Measurements from ENCODE around the gene LIMS4.
"Not testable (repeated sequence)": the region's sequence is repeated elsewhere in the genome, so short reads cannot be mapped to it uniquely, and the experiment has no call there.

The LIMS4 gene, protein sequence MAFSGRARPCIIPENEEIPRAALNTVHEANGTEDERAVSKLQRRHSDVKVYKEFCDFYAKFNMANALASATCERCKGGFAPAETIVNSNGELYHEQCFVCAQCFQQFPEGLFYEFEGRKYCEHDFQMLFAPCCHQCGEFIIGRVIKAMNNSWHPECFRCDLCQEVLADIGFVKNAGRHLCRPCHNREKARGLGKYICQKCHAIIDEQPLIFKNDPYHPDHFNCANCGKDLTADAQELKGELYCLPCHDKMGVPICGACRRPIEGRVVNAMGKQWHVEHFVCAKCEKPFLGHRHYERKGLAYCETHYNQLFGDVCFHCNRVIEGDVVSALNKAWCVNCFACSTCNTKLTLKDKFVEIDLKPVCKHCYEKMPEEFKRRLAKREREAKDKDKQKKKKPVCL

DNA sequence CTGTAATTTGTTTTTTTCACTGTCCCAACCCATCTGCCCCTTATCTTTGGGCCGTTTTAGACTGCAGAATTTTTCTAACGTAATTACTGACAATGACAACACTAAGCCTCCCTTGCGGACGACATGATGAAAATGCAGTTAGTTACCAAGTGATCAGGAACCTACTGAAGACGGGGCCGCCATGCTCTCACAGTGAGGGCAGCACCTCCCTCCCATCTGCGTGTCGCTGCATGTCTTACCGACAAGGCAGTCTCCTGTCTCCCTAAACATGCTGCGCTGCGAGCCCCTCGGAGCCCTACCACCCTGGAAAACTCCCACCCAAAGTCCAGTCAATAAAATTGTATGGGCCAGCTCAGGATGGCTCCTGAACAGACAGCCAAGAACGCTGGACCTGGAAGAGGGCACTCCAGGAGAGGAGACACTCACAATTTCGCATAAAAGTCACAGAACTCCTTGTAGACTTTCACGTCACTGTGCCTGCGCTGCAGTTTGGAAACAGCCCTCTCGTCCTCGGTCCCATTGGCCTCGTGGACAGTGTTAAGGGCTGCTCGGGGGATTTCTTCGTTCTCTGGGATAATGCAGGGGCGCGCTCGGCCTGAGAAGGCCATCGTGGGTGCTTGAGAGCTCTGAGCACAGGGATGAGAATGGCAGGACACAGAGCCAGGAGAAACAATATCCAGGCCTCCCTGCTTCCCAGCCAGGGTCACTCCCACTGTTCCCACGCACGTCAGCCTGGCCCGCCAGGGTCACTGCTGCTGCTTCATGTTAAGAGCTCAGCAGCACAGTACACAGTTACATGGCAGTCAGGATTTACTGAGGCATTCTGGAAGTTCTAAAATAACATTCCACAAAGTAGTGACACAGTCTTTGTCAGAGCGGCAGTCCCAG, at the start of gene LIMS4:
Gene LIMS4, minus strand, starts transcription at position 646 of the 888 bp plus-strand sequence. Its CDS starts 38 bp downstream, at position 608.
- not testable (repeated sequence) for DNase-seq

DNA sequence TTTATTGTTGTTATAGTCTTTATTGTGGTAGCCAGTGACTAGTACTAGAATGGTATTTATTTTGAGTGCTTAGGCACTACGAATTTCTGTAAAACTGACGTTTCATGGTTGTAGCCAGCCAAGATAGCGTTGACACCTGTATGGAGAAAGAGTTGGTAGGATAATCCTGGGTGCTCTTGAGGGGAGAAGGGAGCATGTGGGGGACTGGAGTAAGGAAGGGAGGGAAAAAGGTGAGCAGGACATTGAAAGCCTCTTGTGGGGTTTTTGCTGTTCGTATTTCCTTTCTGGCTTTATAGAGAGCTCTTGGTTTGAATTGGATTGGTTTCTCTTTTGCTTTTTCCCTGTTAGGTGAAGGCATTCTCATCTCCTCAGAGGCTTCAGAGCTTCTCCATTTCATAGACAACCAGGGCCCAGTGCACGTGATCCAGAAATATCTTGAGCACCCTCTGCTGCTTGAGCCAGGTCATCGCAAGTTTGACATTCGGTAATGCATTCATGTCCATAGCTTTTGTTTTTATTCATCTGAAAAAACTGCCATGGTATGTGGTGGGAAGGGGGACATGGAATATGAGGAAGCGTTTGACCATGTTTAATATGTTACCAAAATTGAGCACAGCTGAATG, 27.2 kb upstream of the LIMS4 start:
- DNase-seq = not testable (repeated sequence)

DNA sequence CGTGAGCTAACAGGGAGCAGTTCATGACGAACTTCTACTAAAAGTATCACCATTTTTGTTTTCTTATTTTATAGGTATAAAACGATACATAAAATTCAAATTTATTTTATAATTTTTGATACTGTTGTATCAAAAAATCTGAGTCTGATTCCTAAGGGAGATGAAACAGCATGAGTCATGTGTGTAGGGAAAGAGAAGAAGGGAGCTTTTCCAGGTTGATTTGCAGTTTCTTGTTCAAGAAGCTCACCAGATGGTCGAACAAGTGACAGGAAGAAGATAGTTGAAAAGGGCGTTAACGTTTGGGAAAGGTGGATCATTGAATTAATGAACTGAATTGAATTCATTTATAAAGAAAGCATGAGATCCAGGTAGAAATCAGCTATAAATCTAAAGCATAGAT, 23.4 kb upstream of the LIMS4 start:
- not testable (repeated sequence) for DNase-seq

DNA sequence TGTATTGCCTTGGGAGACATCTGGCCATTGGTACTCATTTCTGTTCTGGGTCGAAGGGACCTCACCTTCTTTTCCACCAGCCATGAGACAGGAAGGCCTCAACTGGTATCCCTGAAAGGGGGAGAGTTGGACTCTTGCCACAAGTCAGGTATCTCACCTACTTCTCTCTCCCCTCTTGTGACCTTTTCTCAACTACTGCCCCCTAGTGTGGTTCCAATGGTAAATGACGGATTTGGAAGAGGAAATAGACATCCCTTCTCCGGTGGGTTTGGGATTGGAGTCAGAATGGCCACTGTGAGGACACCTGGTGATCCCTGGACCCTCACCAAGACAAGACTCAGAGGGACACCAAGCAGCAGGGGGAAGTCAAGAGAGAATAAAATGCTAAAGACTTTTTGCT, 21.9 kb upstream of the LIMS4 start:
- not testable (repeated sequence) for DNase-seq

DNA sequence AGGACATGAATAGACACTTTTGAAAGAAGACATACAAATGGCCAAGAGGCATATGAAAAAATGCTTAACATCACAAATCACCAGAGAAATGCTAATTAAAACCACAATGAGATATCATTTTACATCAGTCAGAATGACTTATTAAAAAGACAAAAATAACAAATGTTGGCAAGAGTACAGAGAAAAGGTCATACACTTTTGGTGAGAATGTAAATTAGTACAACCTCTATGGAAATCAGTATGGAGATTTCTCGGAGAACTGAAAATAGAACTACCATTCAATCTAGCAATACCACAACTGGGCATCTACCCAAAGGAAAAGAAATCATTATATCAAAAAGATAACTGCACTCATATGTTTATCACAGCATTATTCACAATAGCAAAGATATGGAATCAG, 16.4 kb upstream of the LIMS4 start:
- DNase-seq = not testable (repeated sequence)

DNA sequence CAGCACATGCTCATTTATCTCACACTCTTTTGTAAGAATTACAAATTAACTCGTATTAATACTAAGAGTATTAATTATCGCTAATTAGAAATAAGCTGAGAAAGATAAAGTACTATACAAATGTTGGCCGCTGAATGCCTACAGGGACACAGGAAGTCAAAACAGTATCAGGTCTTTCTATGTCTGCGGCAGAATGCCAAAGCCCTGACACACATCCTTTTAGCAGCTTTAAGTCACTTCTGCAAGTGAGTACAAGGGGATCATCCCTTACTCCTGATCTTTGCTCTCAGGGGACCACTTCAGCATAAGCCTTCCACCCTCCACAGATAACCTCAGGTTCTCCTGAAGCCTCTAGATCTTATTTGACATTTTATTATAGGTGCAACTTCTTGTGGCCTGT, 10.1 kb upstream of the LIMS4 start:
- DNase-seq = not testable (repeated sequence)

DNA sequence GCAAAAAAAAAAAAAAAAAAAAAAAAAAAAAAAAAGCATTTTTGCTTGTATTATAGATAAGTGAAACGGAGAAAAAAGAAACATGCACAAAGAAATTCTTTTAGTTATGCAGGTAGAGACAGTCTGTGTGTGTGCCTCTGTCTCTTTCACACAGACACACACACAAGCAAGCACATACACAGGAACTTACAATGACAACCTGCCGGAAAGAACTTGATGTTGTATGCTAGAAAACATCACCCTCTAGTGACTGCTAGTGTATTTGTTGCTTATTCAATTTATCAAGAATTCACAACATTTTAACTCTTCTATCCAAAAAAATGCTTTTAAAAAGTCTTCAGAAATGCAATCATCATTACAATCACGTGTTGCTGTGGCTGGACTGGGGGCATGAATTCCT, 8.6 kb upstream of the LIMS4 start:
- not testable (repeated sequence) for DNase-seq

DNA sequence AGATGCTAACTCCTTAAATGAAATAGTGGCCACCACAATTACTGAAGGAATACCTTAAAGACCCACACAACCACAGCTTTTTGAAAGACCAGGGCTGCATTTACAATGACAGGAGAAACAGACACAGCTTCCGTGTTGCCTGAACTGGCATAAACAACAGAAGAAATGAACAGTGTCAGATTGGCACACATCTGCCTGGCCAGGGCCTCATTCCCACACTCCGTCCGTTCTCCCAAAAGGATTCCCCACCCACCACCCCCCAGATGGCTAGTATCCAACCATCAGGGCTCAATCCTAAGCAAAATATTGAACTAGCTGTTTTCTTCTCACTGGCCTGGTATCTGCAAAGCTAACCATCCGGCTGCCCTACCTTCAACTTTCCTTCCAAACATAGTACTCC, 7.5 kb upstream of the LIMS4 start:
- DNase-seq = not testable (repeated sequence)

DNA sequence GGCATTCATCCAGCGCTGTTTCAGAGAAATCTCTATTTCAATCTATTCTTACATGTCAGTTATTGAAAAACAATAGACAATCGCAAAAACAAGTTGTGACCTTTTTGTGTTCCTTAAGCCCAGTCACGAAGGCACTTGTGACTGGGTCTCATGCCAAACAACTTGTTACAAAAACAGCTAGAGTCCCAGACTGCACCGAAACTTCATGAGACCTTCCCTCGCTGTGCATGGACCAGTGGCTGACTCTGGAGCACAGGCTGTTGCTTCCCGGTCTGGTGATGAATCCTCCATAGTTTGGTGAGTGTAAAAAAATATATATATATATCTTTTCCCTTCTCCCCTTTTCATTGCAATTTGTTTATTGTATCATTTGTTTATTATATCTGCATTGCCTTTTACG, 4.8 kb upstream of the LIMS4 start:
- DNase-seq = not testable (repeated sequence)

DNA sequence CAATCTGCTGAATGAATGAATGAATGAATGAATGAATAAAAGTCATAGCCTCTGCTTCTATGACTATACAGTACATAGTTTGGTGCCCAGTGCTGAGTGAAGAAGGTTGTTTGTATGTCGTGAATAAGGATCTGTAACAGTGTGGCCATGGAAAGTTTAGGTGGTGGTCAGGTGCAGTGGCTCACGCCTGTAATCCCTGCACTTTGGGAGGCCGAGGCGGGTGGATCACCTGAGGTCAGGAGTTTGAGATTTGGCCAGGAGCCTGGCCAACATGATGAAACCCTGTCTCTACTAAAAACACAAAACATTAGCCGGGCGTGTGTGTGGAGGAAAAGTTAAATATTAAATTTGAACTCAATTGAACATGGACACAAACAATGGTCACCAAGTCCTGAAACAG, 4.3 kb upstream of the LIMS4 start:
- not testable (repeated sequence) for DNase-seq

DNA sequence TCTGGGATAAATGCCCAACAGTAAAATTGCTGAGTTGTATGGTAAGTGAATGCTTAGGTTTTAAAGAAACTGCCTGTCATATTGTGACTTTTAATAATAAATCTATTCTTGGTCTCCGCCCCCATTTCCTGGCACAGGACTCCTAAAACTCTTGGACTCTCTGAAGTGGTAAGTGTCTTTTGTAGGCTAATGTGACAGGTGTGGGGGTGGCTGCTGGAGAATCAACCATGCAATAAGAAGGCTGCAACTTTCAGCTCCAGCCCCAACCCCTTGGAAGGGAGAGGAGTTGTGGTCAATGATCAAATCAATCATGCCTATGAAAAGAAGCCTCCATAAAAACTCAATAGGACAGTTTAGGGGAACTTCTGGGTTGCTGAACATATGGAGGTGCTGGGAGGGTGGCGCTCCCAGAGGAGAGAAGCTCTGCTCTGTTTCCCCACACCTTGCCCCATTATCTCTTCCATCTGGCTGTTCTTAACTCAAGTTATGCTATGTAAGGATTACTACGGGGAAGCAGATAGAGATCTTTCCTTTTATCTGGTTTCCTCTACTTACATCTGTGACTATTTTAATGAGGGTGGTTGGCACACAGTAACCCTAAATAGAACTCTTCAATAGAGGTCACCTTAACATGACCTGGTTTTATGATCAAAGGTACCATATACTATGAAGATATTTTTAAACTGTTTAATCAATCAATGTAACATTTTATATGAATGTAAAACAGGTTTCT, 3.2 kb upstream of the LIMS4 start:
- DNase-seq = not testable (repeated sequence)

DNA sequence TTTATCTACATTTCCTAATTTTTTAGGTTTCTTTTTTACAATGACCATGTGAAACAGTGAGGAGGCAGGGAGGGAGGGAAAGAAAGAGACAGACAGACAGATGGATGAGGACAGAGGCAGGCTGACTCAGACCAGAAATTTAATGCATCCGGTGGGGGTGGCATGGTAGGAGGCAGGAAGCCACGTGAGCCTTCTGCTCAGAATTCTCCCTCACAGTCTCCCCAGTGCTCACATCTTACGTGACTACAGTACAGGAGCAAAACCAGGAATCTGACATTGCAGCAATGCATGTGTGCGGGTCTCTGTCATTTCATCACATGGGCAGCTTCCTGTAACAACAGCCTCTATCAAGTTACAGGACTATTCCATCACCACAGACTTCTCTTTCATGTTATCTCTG, 2.3 kb upstream of the LIMS4 start:
- not testable (repeated sequence) for DNase-seq

DNA sequence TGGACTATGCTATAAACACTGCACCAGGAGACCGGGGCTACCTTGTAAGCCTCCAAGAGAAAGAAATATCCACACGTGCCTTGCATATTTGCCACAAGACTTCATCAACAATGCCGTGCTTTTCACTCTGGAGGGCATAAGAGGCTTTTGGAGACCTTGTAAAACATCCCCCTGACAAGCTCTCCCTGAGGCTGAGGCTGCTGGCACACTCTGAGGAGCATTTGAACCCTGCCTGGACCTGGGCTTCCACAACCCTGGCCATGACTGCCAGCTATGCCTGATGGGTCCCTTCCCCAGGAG, 393 bp upstream of the LIMS4 start:
- not testable (repeated sequence) for DNase-seq

DNA sequence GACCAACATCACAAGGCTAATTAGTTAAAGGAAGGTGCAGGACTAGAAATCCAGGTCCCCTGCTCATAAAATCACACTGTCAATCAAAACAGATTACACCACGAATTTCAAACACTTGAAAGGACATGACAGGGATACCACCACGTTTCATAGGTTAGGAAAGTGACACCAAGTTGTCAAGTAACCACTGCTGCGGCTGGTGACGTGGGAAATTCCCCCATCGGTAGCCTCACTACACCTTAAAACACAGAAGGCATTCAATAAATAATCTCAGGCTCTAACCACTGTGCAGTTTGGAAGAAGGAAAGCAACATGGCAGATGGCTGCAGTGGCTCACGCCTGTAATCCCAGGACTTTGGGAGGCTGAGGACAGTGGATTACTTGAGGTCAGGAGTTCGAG, 3.7 kb downstream of the LIMS4 start:
- DNase-seq = not testable (repeated sequence)

DNA sequence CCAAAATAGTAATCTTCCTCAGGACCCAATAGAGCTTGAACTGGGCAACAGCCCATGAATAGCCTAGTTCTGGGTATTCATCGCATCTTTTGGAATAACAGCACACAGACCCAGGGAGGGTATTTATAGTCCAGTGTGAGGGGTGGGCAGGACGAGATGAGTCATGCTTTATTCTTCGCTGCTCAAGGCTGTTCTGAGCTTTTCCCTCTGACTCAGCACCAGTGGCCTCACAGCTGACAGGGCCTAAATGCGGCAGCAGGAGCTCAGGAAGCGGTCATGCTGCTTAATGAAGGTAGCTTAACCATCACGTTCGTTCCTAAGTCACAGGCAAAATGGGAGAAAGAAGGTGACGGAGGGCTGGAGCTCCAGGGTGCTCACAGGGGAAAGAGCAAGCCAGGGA, 7.3 kb downstream of the LIMS4 start:
- not testable (repeated sequence) for DNase-seq

DNA sequence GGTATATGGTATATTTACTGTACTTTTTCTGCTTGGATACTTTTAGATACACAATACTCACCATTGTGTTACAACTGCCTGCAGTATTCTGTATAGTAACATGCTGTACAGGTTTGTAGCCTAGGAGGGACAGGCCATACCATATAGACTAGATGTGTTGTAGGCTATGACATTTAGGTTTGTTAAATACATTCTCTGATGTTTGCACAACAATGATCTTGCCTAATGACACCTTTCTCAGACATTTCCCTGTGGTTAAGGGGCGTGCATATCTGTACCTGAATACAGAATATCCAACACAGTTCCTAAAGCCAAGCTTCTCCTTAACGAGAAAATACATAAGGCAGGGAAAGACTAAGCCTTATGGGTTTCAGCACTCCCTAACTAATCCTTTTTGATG, 10.2 kb downstream of the LIMS4 start:
- not testable (repeated sequence) for DNase-seq

DNA sequence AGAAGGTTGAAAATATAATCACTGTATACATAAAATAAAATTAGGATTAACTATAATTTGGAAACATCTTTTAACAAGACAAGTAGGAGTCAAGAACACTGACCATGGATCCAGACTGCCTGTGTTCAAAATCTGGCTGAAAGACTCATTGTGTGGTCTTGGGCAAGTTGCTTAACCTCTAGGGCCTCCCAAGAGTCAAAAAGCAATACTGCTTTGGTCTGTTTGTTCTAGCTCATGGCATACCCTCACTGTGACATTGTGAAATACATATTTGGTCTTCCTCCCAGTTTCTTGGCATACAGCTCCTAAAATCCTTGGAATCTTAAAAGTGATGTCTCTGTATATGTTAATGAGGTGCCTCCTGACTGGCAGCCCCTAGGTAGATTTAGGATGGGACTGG, 12.3 kb downstream of the LIMS4 start:
- DNase-seq = not testable (repeated sequence)

DNA sequence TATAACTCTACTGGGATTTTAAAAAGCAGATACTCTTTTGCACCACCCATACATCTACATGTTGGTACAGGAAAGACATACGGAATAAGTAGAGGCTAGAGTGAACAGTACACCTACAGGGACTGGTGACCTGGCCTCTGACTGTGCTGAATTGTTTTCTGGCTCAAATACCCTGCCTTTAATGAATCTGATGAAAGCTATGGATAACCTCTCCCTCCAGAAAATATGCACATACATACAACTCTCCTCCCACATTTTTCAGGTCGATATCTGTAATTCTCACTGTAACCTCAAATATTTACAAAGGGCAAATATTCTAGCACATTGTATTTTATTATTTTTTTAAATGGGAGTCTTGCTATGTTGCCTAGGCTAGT, 15.4 kb downstream of the LIMS4 start:
- not testable (repeated sequence) for DNase-seq

DNA sequence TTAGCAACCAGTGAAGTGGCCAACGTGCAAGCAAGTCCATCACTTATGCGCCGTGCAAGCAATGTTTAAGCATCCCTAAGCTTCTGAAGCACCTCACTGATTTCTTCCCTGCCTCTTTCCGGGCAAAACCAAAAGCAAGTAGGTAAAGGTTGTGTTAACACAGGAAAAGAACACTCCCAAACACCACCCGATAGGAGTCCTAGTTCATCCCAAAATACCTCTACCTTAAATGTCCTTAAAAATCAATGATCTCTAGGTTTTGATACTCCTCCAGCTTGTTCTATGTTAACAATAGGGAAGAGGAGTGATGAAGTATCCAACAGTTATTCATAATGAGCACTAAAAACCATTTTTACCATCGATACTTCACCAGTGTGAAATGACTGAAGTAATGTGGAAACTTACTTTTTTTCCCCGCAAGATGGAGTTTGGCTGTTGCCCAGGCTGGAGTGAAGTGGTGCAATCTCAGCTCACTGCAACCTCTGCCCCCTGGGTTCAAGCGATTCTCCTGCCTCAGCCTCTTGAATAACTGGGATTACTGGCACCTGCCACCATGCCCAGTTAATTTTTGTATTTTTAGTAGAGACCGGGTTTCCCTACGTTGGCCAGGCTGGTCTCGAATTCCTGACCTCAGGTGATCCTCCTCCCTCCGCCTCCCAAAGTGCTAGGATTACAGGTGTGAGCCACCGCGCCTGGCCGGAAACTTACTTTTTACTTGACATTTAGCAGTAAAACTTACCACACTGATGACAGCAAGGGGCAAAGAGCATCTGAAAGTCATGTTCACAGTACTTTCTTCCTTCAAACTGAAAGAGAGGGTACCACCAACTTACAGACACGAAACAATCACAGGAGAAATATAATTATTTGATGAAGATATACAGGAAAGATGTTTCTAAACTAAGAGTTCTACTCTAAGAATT, 16.1 kb downstream of the LIMS4 start:
- DNase-seq = not testable (repeated sequence)

DNA sequence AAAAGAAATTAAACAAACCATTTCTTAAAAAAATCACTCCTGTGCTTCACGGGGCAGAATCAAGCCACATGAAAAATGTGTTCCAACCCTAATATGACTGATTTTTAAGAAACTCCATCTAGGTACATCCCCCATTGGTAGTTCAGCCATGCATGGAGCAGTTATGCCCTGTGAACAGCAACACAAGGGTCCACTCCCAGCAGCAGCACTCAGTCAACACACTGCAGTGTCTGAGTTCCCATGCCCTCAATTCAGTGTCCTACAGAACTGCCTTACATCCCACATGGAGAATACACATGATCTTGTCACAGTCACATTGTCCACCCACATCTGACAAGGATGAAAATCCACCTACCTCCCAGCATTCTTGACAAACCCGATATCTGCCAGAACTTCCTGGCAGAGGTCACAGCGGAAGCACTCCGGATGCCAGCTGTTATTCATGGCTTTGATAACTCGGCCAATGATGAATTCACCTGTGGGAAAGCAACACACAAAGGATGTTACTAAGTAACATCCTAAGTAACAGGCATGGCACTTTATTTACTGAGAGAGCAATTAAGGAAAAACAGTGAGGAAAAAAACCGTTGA, 17.4 kb downstream of the LIMS4 start:
- DNase-seq = not testable (repeated sequence)

DNA sequence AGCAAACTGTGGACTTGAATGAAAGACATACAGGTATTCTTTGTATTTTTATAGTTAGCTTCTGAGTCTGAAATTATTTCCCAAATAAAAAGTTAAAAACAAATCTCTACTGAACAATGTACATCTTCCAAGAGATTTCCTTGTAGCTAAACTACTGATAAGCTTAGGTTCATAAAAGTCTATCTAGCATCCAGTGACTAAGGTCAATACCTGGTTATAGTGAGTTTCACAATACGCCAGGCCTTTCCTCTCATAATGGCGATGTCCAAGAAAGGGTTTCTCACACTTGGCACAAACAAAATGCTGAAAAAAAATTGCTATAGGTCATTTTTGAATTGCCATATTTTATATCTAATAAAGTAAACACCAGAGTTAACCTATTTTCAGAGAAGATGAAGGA, 21.7 kb downstream of the LIMS4 start:
- DNase-seq = not testable (repeated sequence)
